Esophagus muscularis mucosa (tissue), 4 donors: ENCODE data around the gene DNAJC3. TPM values are rescaled to one million over a fixed set of nuclear protein-coding genes. Genes with fewer than 3 reads are reported as not detected.
"Not testable (repeated sequence)": the region's sequence is repeated elsewhere in the genome, so short reads cannot be mapped to it uniquely, and the experiment has no call there.

Experiments used
- DNase-seq: peaks from one replicate; pipeline ENCODE4 v3.0.0-alpha.2; 2017; ENCODE audit errors: extremely low spot score
- H3K27ac ChIP-seq, 4 donors: fragments of 200-600 bp; sonication (generic); replicated peaks in 1 of 4; 1 replicate in 3 of 4; 2 replicates in 1 of 4; pipeline ENCODE4 v1.5.1; 2016 to 2019; ENCODE audit warnings: mild to moderate bottlenecking in 1 of 4
- H3K27me3 ChIP-seq, 4 donors: fragments of 200-600 bp; sonication (generic); one replicate each; pipeline versions ENCODE4 v1.5.1 to v1.6.0; 2016 to 2019
- H3K36me3 ChIP-seq, 4 donors: fragments of 200-600 bp; sonication (generic); one replicate each; pipeline ENCODE4 v1.5.1; 2016 to 2019
- H3K4me1 ChIP-seq, 4 donors: fragments of 200-600 bp; sonication (generic); one replicate each; pipeline ENCODE4 v1.5.1; 2016 to 2019
- H3K4me3 ChIP-seq, 4 donors: fragments of 200-600 bp; sonication (generic); 1 replicate in 2 of 4; 2 replicates in 2 of 4; pipeline ENCODE4 v1.5.1; 2016 to 2019; ENCODE audit warnings: mild to moderate bottlenecking in 4 of 4, moderate library complexity in 1 of 4
- H3K9me3 ChIP-seq, 4 donors: fragments of 200-600 bp; sonication (generic); 1 replicate in 3 of 4; 2 replicates in 1 of 4; pipeline ENCODE4 v1.5.1; 2016 to 2019
- EP300 ChIP-seq: sonication (generic); formaldehyde crosslinking; IDR thresholded peaks from one replicate; pipeline ENCODE4 v1.6.1; 2017; ENCODE audit warnings: antibody characterized with exemption
- POLR2A ChIP-seq: fragments of 450-650 bp; IDR thresholded peaks from one replicate; pipeline ENCODE4 v1.6.1; 2017; ENCODE audit warnings: antibody characterized with exemption, moderate library complexity, mild to moderate bottlenecking, low read depth
- POLR2AphosphoS5 ChIP-seq, 2 donors: sonication (generic); formaldehyde crosslinking; IDR thresholded peaks; one replicate each; pipeline ENCODE4 v1.6.1; 2017; ENCODE audit warnings: antibody characterized with exemption in 2 of 2
- WGBS: methylation state at CpG from one replicate; pipeline ENCODE4 v1.1.5; 2018; 5-methylcytosine and 5-hydroxymethylcytosine counted together
- intact Hi-C: fragments of 100-400 bp; cut with DNase I; formaldehyde crosslinking; loops from one replicate; pipeline ENCODE4 v1.15.1; 2023
- total RNA-seq, 4 donors: library from RNA; depleted of rRNA; stranded (reverse); fragments of >200 nt; gene quantifications; one replicate each; pipeline versions ENCODE4 v1.1.0 to v1.2.1, GENCODE V29; 2016
- TF ChIP-seq, protein P1 (sequence below), 3 experiments: fragments of 200-600 bp in 2 of 3; fragments of 450-650 bp in 1 of 3; sonication (generic) in 2 of 3; IDR thresholded peaks; one replicate each; pipeline ENCODE4 v1.5.1; 2017 to 2019; ENCODE audit warnings: antibody characterized with exemption in 3 of 3, mild to moderate bottlenecking in 2 of 3, moderate library complexity in 1 of 3

The DNAJC3 gene
- total RNA-seq, 4 donors from 2014 or later = 43.8 to 55.1 (median 48.9) TPM

DNA sequence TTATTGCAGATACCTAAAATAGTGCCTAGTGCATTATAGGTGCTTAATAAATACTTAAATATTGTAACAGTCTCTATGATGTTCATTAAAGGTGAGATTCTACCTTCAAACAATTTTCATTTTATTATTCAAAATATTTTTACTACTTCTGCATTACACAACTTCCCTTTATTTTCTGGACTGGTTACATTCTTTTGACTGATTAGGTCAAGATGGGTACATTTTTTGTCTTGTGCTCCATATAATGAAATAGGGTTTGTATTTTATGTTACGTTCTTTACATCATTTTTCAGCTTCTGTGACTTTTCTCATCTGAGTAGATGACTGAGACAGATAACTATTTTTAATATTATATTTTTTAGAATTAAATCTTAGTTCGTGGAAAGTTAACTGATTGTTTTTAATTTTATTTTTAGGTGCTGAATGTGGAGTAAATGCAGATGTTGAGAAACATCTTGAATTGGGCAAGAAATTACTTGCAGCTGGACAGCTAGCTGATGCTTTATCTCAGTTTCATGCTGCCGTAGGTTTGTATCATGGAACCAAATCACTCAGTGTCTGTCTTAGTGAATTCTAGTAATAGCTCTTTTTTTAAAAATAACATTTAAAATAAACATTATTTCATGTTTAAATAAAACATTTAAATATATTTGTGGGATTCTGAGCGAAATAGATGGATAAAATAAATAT lies 32.0 kb downstream of the DNAJC3 start:
- Histone ChIP-seq H3K4me1 (peaks cover 6 to 22% (median 8%) of the 10 kb centered on the region in 4 donors), H3K36me3 (peaks cover 0 to 44% (median 29%) of the 10 kb centered on the region in 4 donors), H3K4me3 (no peak overlapping the region), H3K9me3 (peaks cover 0 to 6% (median 2%) of the 10 kb centered on the region in 4 donors), H3K27me3 (no peaks in the 10 kb centered on the region), H3K27ac (no peak overlapping the region)
- no peak for DNase-seq
- TF ChIP-seq POLR2AphosphoS5 (IDR thresholded peaks at IDR 0.05) = no peak
- no peak for TF ChIP-seq EP300
- TF ChIP-seq, protein P1, sequence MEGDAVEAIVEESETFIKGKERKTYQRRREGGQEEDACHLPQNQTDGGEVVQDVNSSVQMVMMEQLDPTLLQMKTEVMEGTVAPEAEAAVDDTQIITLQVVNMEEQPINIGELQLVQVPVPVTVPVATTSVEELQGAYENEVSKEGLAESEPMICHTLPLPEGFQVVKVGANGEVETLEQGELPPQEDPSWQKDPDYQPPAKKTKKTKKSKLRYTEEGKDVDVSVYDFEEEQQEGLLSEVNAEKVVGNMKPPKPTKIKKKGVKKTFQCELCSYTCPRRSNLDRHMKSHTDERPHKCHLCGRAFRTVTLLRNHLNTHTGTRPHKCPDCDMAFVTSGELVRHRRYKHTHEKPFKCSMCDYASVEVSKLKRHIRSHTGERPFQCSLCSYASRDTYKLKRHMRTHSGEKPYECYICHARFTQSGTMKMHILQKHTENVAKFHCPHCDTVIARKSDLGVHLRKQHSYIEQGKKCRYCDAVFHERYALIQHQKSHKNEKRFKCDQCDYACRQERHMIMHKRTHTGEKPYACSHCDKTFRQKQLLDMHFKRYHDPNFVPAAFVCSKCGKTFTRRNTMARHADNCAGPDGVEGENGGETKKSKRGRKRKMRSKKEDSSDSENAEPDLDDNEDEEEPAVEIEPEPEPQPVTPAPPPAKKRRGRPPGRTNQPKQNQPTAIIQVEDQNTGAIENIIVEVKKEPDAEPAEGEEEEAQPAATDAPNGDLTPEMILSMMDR (IDR thresholded peaks at IDR 0.05) = no peak
- TF ChIP-seq POLR2A = no peak
- intact Hi-C loops = no loop called here
- WGBS = 81% methylated on average over 4 of the region's 4 CpGs

DNA sequence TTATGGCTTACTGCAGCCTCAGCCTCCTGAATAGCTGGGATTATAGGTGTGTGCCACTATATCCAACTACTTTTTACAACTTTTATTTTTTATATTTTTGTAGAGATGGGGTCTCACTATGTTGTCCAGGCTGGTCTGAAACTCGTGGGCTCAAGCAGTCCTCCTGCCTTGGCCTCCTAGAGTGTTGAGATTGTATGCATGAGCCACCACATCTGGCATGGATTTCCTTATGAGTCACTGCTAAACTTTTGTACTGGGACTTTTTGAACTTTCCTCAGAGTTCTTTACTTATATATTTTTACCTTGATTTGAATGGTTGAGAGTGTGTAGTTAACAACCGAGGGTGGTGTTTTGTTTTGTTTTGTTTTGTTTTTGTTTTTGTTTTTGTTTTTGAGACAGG lies 33.4 kb downstream of the DNAJC3 start:
- Histone ChIP-seq H3K9me3 (peaks cover 0 to 6% (median 2%) of the 10 kb centered on the region in 4 donors), H3K4me1 (peaks cover 6 to 17% (median 6%) of the 10 kb centered on the region in 4 donors), H3K27ac (no peak overlapping the region), H3K4me3 (no peak overlapping the region), H3K36me3 (peaks cover 0 to 45% (median 29%) of the 10 kb centered on the region in 4 donors), H3K27me3 (no peaks in the 10 kb centered on the region)
- TF ChIP-seq POLR2A (no peak), EP300 (no peak), POLR2AphosphoS5 (IDR thresholded peaks at IDR 0.05) (no peak)
- TF ChIP-seq, protein P1 (IDR thresholded peaks at IDR 0.05) = no peak
- DNase-seq = no peak
- WGBS = 93% methylated on average over 2 of the region's 2 CpGs
- intact Hi-C loops = no loop called here

DNA sequence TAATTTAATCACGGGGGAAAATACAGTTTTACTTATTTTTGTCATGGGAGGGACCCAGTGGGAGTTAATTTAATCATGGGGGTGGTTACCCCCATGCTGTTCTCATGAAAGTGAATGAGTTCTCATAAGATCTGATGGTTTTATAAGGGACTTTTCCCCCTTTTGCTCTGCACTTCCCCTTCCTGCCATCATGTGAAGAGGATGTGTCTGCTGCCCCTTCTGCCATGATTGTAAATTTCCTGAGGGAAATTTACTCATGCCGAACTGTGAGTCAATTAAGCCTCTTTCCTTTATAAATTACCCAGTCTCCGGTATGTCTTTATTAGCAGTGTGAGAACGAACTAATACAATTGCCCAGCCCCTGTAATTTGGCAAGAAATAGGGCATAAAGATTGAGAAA lies 35.9 kb downstream of the DNAJC3 start:
- intact Hi-C loops, H3K27me3 ChIP-seq, H3K4me1 ChIP-seq, H3K9me3 ChIP-seq, H3K27ac ChIP-seq, DNase-seq, H3K4me3 ChIP-seq: not testable (repeated sequence)
- WGBS = 85% methylated on average over 4 of the region's 4 CpGs
- H3K36me3 ChIP-seq = peaks cover 0 to 49% (median 29%) of the 10 kb centered on the region in 4 donors

DNA sequence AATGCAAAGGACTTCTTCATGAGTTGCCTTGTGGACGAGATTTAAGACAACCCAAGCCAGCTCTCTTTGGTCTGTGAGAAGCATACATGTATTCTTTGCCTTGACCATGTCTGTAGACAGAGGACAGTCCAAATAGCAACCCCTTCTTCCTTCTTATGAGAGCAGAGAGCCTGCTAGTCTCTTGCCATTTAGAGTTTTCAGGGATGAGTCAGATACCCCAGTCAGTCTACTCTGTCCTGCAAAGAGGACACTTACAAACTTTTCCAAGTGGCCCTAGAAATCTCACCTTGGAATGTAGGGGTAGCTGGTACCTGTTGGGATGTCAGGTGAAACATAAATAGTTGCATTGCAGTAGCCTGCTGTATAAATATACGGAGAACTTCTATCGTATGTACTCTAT lies 36.7 kb downstream of the DNAJC3 start:
- peaks cover 0 to 49% (median 32%) of the 10 kb centered on the region in 4 donors for H3K36me3 ChIP-seq
- 100% methylated on average over 3 of the region's 3 CpGs for WGBS

DNA sequence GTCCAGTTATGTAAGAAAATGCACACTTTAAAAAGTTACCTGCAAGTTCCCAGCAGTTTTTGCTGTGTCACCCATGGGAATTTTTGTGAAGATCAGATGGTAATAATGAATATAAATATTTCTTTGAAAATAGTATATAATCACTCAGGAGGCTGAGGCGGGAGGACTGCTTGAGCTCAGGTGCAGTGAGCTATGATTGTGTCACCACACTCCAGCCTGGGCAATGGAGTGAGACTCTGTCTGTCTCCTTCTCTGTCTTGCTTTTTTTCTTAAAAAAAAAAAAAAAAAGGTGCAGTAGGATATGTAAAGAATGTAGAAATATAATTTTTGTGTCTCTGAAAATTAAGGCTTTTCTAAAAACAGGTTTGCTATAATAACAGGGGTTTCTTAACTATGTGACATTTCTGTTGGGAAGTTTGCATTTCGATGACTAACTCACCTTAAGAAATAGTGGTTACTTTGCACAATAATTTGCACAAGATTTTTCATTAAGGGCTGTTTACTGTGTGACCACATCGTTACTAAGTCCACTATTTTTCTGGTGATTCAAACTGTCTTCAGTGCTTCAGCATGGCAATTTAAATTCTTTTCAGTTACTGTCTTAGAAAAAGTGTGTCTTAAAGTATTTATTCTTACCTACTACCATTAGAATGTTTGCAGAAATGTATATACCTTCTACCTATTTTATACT lies 37.3 kb downstream of the DNAJC3 start:
- peaks cover 0 to 6% (median 2%) of the 10 kb centered on the region in 4 donors for H3K9me3 ChIP-seq
- no peak overlapping the region for H3K4me3 ChIP-seq
- H3K27ac ChIP-seq = no peak overlapping the region
- no peak for DNase-seq
- intact Hi-C loops = no loop called here
- H3K4me1 ChIP-seq = no peaks in the 10 kb centered on the region
- TF ChIP-seq EP300 (no peak), POLR2A (no peak)
- peaks cover 0 to 50% (median 32%) of the 10 kb centered on the region in 4 donors for H3K36me3 ChIP-seq
- 78% methylated on average over 3 of the region's 3 CpGs for WGBS
- no peaks in the 10 kb centered on the region for H3K27me3 ChIP-seq

More for the DNA sequence above, 36.7 kb downstream of the DNAJC3 start:
- no peak for DNase-seq
- Histone ChIP-seq H3K4me3 (no peak overlapping the region), H3K27ac (no peak overlapping the region), H3K9me3 (peaks cover 0 to 6% (median 2%) of the 10 kb centered on the region in 4 donors), H3K4me1 (peaks cover 0 to 1% (median under 1%) of the 10 kb centered on the region in 4 donors), H3K27me3 (no peaks in the 10 kb centered on the region)
- intact Hi-C loops = no loop called here
- TF ChIP-seq POLR2AphosphoS5 (IDR thresholded peaks at IDR 0.05) (no peak), POLR2A (no peak), EP300 (no peak)
- TF ChIP-seq, protein P1 (IDR thresholded peaks at IDR 0.05) = no peak
